Fibroblast of peridontal ligament (primary cell): ENCODE data around the gene MYOZ2.
A peak's percentile ranks its signal among the peaks of the same experiment; 100 is the strongest.

Experiments used
- DNase-seq: peaks from one replicate; pipeline ENCODE4 v3.0.0-alpha.2; 2010; ENCODE audit errors: extremely low read depth

MYOZ2 gene

DNA sequence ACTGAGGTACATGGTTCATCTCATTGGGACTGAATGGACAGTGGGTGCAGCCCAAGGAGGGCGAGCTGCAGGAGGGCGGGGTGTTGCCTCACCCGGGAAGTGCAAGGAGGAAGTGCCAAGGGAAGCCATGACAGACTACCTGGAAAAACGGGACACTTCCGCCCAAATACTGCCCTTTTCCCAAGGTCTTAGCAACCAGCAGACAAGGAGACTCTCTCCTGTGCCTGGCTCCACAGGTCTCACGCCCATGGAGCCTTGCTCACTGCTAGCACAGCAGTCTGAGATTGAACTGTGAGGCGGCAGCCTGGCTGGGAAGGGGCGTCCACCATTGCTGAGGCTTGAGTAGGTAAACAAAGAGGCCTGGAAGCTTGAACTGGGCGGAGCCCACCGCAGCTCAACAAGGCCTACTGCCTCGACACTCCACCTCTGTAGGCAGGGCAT is 62.2 kb downstream of the MYOZ2 start:
- DNase-seq, result no peak

DNA sequence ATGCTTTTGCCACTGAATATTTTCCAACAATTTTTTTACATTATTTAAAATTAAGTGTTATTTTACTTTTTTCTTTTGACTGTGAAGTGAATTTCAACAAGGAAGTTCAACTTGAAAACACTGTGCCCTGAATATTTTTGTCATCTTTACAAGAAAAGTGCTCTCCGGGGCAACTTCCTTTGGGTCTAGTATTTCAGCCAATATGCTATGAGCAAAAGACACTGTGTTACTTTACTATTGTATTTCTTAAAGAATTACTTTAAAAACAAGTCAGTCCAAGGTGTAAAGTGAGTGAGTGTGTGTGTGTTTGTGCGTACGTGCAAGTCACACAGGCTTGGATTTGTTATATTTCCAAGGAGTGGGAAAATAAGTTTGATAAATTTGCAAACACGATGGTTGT is 69.3 kb downstream of the MYOZ2 start:
- DNase-seq, result no peak

DNA sequence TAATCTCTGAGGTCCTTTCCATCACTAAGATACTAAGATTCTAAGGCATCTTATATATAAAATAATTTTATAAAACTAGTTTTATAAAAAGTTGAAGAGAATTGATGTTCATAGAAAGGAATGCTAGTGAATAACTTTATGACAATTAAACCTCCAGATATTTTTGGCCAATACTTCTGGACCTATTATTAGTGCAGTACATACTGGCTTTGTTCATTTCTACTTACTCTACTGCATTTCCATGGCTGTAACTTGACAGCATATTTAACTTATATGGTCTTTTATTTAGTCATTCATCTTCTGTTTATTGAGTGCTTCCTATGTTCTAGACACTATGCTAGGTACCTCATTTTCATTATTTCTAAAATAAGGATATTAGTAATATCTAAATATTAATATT is 70.1 kb downstream of the MYOZ2 start:
- DNase-seq, result no peak

DNA sequence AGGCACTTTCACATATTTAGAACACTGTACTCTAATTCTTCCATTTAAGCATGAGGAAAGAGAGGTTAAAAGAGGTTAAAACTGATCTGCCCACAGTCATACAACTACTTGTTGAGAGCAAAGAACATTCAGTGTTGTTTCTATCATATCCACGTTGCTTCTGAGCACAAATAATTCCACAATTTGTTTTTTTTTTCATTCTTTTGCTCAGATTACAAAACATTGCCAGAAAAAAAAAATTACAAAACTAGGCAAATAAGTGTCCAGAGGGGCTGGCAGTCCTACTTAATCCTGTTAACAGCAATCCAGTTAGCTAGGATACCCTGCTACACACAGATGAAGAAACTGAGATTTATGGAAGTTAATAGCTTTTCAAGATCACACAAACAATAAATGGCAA is 70.5 kb downstream of the MYOZ2 start:
- no peak for DNase-seq

DNA sequence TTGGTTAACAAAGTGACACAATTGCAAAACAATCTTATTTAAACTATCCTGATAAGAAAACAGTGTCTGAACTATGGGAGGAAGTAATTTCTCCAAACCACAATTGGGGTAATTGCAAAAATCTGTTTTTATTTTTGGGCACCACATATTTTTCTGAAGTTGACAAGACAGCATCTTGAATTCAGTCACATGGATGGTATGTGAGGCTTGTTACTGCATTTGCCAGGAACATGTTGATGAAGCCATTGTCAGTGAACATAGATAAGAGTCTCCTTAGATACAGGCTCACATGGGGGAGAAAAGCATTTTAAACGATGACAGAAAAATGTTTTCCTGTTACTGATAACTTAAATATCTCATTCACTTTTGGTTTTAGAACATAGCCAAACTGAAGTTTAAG is 71.4 kb downstream of the MYOZ2 start:
- peak; percentile 58 for DNase-seq

DNA sequence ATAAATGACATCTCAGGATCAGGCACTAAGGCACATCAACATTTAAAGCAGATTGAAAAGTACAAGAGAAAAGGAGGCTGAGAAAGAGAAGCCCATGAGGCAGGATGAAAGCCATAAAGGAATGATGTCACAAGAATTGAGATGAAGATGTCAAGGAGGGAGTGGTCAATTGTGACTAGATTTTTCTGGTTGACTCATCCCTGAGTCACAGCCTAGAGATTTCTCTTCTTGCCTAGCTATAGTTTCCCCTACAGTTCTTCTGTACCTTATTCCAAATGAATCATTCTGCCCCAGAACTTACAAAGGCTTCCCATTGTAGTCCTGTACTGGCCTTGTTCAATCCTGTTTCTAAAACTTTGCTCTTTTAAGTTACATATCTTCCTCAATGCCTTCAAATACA is 73.4 kb downstream of the MYOZ2 start:
- peak; percentile 95 for DNase-seq

DNA sequence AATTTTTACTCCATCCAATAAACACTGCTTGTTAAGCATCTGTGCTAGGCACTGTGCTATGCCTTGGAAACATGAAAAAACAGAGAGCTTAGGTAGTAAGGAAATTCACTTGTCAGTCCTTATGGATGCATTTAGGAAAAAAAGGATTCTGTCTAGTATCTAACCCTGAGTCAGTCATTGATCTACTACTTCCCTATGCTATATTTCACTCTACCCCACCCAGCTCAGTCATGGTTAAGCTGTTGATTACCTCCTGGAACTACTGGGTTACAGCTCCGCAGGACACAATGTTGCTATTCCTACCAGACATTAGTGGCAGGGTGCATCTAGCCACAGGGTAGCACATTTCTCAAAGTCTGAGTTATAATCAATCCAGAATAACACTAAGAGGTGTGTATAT is 74.0 kb downstream of the MYOZ2 start:
- no peak for DNase-seq

DNA sequence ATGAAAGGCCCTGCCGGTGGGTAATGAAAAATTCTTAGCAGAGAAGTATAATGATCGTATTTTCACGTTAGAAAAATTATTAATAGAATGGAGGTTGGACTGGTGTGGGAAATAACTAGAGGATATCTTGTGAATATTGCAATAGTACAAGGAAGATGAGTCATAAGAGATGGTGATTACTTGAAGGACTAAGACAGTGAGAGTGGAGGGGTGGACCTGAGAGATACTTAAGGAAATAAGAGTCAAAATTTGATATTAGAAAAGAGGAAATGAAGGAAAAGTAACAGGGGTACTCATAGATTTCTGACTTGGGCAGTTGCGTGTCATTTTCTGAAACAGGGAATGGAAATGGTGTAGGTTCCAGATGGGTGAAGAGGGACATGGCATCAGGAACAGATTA is 75.1 kb downstream of the MYOZ2 start:
- peak; percentile 31 for DNase-seq

DNA sequence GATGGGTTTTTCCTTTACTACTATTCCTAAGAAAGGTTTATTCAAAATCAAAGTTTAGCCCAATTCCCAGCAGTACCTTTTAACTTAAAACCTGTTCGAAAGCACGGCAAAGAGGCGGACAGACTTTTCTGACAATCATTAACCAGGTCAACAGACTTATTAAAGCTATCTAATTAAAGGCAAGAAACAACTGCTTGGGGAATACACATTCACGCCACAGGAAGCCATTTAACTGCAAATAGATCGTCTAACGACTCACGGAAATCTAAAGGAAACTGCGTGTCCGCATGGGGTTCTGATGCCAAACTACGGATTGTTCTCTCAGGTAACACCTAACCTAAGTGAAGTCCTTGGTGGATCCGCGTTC is 76.2 kb downstream of the MYOZ2 start:
- no peak for DNase-seq

DNA sequence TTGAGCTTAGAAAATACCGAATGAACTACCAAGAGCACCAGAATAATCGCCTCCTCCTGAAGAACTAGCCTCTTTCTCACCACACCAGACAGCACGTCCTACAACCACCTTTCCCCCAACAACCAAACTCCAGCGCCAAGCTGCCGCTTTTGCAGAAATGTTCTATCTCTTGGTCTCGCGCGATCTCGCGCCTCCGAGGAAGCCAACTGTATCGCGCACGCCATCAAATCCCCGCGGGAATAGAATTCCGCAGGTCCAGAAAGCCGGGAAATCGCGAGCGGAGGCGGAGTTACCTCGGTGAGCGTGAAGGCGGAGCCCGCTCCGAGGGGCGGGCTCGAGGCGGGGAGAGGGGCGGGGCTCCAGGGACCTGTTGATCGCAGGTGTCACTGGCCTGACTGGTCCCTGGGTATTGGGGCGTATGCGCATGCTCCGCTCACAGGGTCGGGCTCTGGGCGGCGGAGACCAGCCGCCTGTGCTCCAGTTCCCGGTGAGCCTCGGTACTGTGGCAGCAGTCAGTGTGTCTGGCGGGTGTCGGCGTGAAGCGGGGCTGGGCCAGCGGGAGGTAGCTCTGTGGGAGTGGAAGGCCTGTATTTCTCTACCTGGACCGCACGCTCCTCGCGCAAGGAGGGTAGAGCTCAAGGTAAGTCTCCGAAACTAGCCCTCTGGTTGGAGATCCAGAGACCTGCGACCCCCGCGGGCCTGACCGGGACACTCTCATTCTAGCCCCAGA is 76.8 kb downstream of the MYOZ2 start, which contains the start of gene USP53:
USP53 (plus strand) TSS at position 480 of the 730 bp plus-strand sequence. CDS start 27,047 bp downstream, outside the sequence.
- DNase-seq, result peak; percentile 98

DNA sequence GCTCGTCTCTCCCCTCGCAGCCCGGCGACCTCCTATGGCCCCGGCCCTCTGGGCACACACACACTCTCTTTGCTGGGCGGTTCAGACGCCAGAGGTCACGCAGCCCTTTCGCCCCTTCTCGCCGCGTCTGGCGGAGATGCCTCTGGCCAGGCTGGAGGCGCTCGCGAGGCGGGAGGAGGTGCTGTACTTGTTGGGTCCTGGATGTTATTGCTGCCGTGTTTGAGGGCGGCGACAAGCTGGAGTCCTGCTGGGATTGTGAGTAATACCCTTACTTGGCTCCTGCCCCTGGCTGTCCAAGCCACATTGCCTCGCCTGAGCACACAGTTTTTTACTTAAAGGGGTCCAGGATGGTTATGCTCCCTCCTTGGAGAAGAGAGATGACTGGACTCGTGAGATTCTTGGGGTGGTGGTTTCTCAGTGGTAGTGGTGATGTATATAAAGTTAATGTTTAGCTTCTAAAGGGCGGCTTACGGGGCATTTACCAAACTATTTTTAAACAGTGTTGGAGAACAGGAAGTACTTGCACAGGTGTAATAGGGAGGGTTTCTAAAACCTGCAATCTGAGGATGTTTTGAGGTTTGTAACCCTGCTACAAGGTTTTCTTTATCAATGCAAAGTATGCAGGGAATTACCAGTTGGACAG is 77.5 kb downstream of the MYOZ2 start:
- DNase-seq, result peak; percentile 91

DNA sequence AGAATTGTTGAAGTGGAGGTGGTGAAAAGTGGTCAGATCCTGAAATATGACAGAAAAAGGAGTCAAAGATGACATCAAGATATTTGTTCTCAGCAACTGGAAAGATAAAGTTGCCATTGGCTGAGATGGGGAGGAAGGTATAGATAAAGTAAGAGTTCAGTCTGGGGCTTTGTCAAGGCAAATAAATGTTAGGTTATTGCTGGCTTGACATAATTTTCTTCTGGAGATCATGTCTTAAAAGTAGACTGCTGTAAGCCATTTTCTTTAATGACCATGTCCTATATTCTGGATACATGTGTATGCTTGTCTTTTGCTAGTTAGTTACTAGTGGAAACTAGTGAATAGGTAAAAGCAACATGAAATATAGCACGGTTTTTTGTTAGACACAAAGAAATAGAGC is 82.5 kb downstream of the MYOZ2 start:
- no peak for DNase-seq

DNA sequence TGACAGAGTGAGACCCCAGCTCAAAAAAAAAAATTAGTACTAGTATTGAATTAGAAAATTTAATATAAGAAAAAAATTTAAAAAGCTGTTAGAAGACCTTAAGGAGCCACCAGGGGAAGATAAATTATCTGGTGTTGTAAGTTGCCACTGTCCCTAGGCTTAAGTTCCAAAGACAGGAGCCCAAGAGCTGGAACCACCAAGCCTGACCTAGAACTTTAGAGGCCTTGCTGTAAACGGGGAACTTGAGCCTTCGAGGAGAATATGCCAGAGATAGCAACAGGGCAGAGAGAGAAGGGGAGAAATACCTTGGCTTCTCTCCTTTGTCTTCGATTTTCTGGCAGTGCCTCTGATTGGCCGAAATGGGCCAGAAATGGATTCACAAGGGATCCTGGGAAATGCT is 85.8 kb downstream of the MYOZ2 start:
- DNase-seq, result no peak

DNA sequence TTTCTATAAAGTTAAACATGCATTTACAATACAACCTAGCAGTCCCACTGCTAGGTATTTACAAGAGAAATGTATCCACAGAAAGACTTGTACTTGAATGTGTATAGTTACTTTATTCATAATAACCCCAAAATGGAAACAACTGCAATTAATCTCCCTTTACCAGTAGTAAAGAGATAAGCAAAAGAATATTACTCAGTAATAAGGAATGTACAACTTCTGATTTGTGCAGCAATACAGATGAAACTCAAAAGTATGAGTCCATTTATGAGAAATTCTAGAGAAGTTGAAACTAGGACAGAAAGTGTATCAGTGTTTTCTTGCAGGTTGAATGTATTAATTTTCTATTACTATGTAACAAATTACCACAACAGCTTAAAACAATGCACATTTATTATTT is 92.1 kb downstream of the MYOZ2 start:
- peak; percentile 54 for DNase-seq

DNA sequence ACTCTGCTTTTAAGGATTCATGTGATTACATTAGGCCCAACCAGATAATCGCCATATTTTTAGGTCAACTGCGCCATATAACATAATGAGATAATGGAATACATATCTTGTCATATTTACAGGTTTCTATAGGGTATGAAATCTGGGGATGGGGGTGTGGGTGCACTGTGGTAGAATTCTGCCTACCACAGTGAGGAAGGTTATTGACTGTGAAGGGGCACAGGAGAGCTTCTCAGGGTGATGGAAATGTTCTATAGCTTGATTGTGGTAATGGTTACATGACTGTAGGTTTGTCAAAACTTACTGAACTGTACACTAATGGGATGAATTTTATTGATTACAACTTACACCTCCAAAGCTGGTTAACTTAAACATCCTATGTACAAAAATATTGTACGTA is 92.8 kb downstream of the MYOZ2 start:
- no peak for DNase-seq

DNA sequence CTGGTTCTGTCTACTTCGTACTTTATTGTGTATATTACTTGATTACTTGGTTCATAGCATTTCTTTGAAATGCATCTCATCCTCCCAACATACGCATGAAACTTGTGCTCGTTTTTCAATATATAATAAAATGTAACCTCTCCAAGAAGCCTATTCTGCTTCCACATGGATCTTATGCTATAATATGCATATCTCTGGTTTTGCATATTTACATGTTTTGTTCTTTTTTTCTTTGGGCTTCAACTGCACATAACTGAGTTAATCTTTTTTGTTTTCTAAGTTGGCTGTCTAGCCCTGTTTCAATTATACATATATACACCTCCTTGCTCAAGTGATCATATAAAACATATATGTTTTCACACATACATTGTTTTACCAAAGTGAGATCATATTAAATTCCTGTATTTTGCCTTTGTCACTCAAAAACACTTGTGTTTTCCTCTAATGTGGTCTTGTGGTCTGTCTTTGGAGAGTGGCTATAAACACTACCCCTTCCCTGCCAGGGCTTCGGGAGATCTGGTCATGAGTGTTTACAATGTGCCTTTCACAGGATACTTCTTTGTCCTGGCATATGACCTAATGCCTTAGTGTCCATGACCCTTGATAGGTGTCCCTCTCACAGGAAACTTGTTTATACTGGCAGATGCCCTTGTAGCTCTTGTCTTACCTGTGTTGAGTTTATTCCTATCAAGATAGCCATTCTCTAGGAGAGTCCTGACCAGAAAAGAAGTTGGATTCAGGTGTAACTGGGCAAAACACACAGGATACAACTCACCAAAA is 94.5 kb downstream of the MYOZ2 start:
- DNase-seq, result no peak

DNA sequence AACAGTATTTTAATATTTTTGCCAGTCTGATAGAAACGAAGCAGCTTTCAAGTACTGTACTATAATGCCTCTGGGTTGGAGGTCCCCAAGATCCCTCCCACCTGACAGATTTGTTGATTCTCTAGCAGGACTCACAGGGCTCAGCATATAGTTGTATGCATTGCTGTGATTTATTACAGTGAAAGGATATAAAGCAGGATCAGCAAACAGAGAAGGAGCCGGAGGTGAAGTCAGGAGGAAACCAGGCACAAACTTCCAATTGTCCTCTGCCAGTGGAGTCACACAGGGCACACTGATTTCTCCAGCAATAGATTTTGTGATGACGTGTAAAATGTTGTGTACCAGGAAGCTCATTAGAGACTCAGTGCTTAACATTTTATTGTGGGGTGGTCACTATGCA is 95.9 kb downstream of the MYOZ2 start:
- DNase-seq, result no peak

DNA sequence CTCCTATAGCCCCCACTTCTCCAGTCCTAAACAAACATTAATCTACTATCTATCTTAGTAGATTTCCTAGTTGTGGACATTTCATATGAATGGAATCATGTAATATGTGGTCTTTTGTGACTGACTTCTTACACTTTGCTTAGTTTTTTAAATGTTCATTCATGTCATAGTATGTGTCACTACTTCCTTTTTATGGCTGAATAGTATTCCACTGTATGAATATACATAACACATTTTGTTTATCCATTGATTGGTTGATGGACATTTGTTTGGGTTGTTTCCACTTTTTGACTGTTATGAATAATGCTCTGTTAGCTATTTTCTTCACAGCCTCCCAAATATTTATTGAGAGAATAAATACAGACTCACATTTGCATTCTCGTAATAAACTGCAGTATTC is 96.7 kb downstream of the MYOZ2 start:
- no peak for DNase-seq

DNA sequence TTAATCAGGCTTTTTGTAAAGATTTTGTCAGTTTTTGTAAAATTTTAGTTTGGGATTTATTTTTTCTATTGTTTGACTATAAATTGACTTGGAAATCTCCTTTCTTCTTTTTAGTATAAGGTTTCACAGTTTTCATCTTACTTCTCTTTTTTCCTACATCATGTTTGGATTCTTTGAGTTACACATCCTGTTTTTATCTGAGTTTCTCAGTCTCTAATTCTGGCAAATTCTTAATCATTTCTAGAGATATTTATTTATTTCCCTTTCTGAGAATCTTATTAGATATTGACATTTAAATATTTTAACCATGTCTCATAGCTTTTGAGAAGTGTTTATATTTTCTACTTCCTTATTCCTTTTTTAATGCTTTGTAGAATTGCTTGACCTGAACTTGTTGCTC is 97.6 kb downstream of the MYOZ2 start:
- DNase-seq, result no peak

DNA sequence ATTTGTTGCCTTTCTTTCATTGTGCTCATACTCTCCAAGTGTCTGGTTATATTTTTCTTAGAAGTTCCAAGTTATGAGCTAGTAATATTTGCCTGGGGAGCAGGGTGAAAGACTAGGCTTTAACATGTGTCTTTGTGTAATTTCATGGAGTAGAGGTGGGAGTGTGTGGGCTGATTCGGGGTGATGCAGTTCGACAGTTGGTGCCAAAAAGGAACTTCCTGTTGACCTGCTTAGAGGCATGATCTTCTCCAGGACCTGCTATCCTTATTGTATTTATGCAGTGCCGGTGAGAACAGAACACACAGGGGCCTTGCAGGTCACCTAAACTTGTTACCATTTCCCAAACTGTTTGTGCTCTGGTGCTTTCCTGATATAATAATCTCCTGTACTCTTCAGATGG is 98.1 kb downstream of the MYOZ2 start:
- DNase-seq, result no peak

DNA sequence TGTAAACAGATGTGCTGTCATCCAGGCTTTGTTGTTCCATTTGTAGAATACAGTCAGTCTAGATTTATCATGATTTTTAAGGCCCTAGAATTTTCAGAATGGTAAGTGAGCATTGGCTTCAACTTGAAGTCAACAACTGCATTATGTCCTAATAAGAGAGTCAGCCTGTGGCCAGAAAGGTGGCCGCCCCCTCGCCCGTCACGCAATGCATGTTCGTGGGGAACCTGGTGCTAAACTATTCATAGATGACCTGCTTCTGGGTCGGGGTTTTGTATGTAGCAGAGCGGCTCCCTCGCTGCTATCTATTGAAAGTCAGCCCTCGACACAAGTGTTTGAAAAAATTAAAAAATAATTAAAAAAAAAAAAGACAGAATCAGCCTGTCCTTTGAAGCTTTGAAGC is 101.6 kb downstream of the MYOZ2 start:
- no peak for DNase-seq
